ENCODE measurements around the gene HCFC1R1. TPM values are rescaled to one million over a fixed set of nuclear protein-coding genes. Genes with fewer than 3 reads are reported as not detected.
A peak's percentile ranks its signal among the peaks of the same experiment; 100 is the strongest.

The HCFC1R1 gene
- total and polyA plus RNA-seq, 11 donors: 32.8 to 189 (median 54.6) TPM

GRCh38 chr16:3038256-3038655, 14.5 kb upstream of the HCFC1R1 start:
- Histone ChIP-seq H3K4me3 (no peak overlapping the region), H3K27me3 (peaks cover 28 to 98% (median 63%) of the 10 kb centered on the region in 9 donors), H3K4me1 (peaks cover 0 to 14% (median 0%) of the 10 kb centered on the region in 12 donors), H3K27ac (no peak overlapping the region), H3K36me3 (no peaks in the 10 kb centered on the region), H3K9me3 (no peaks in the 10 kb centered on the region)
- no peak for TF ChIP-seq POLR2A (IDR thresholded peaks at IDR 0.05)
- TF ChIP-seq, protein P1, sequence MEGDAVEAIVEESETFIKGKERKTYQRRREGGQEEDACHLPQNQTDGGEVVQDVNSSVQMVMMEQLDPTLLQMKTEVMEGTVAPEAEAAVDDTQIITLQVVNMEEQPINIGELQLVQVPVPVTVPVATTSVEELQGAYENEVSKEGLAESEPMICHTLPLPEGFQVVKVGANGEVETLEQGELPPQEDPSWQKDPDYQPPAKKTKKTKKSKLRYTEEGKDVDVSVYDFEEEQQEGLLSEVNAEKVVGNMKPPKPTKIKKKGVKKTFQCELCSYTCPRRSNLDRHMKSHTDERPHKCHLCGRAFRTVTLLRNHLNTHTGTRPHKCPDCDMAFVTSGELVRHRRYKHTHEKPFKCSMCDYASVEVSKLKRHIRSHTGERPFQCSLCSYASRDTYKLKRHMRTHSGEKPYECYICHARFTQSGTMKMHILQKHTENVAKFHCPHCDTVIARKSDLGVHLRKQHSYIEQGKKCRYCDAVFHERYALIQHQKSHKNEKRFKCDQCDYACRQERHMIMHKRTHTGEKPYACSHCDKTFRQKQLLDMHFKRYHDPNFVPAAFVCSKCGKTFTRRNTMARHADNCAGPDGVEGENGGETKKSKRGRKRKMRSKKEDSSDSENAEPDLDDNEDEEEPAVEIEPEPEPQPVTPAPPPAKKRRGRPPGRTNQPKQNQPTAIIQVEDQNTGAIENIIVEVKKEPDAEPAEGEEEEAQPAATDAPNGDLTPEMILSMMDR (IDR thresholded peaks at IDR 0.05): no peak
- intact Hi-C loops (cut with DNase I): no loop called here
- 21 to 52% (median 43%) methylated on average over 3 to 11 of the region's 11 CpGs for WGBS, 4 donors
- no peak for DNase-seq
- ATAC-seq: no peak

- ATAC-seq: no peak
- 7 to 16% (median 11%) methylated on average over 19 to 44 of the region's 44 CpGs for WGBS, 4 donors
- no peak for DNase-seq
Observed at GRCh38 chr16:3036726-3037315, 13.1 kb upstream of the HCFC1R1 start, which contains the start of gene BICDL2. Gene BICDL2, minus strand, starts transcription at chr16:3036944. Its CDS starts 1,448 bp downstream, at chr16:3035496.

GRCh38 chr16:3035972-3036725, 12.4 kb upstream of the HCFC1R1 start:
- peak overlapping the region in 2 of 12 donors; percentile 16 to 20 for H3K4me3 ChIP-seq
- TF ChIP-seq POLR2A (IDR thresholded peaks at IDR 0.05): no peak
- TF ChIP-seq, protein P1 (IDR thresholded peaks at IDR 0.05): no peak
- H3K4me1 ChIP-seq: peaks cover 0 to 19% (median 0%) of the 10 kb centered on the region in 12 donors
- intact Hi-C loops (cut with DNase I): no loop called here
- WGBS, 4 donors: 3 to 9% (median 4%) methylated on average over 15 to 40 of the region's 40 CpGs
- peaks cover 31 to 99% (median 74%) of the 10 kb centered on the region in 9 donors for H3K27me3 ChIP-seq
- DNase-seq (no peak), ATAC-seq (peak in 1 of 4 donors; percentile 21)
- no peaks in the 10 kb centered on the region for H3K9me3 ChIP-seq
- no peak overlapping the region for H3K27ac ChIP-seq
- H3K36me3 ChIP-seq: no peaks in the 10 kb centered on the region

More at GRCh38 chr16:3036726-3037315, 13.1 kb upstream of the HCFC1R1 start, which contains the start of gene BICDL2:
- H3K27me3 ChIP-seq: peaks cover 31 to 98% (median 71%) of the 10 kb centered on the region in 9 donors
- no peak within 1 kb of the TSS for H3K27ac ChIP-seq
- no peaks in the 10 kb centered on the region for H3K9me3 ChIP-seq
- H3K36me3 ChIP-seq: no peaks in the 10 kb centered on the region
- peak within 1 kb of the TSS in 2 of 12 donors; percentile 16 to 20 for H3K4me3 ChIP-seq
- intact Hi-C loops (cut with DNase I): no loop called here
- H3K4me1 ChIP-seq: peaks cover 0 to 15% (median 0%) of the 10 kb centered on the region in 12 donors
- TF ChIP-seq, protein P1 (IDR thresholded peaks at IDR 0.05): no peak

- H3K4me3 ChIP-seq: no peak overlapping the region
- WGBS, 4 donors: 35 to 43% (median 39%) methylated on average over 14 to 19 of the region's 19 CpGs
- H3K4me1 ChIP-seq: peaks cover 0 to 19% (median 0%) of the 10 kb centered on the region in 12 donors
- H3K9me3 ChIP-seq: no peaks in the 10 kb centered on the region
- DNase-seq (peak in 1 of 5 donors; percentile 26), ATAC-seq (no peak)
- H3K27ac ChIP-seq: no peak overlapping the region
- intact Hi-C loops (cut with DNase I): no loop called here
- peaks cover 31 to 99% (median 80%) of the 10 kb centered on the region in 9 donors for H3K27me3 ChIP-seq
- TF ChIP-seq, protein P1 (IDR thresholded peaks at IDR 0.05): no peak
- no peak for TF ChIP-seq POLR2A (IDR thresholded peaks at IDR 0.05)
- H3K36me3 ChIP-seq: no peaks in the 10 kb centered on the region
Observed at GRCh38 chr16:3035289-3035971, 11.7 kb upstream of the HCFC1R1 start.
